ENCODE results near the gene OR10J4. TPM values are rescaled to one million over a fixed set of nuclear protein-coding genes. Genes with fewer than 3 reads are reported as not detected.

OR10J4 gene
- not detected in 2 replicates for total RNA-seq

DNA sequence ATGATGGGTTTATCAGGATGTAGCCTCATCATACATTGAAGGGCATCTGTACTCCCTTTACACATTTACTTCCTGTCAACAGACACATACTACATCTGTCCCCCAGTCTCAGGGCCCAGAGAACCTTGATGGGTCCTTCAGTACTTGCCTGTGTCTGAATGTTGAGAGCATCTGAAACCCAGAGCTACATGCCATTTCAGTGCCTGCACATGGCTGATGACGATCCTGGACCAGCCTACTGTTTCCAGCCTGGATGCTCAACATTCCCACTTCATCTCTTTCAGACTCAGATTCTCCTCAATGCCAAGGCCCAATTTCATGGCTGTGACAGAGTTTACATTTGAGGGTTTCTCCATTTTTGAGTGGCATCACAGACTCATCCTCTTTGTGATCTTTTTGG is at the start of gene OR10J4:
OR10J4 (plus strand) TSS at position 301 of the 400 bp plus-strand sequence.

DNA sequence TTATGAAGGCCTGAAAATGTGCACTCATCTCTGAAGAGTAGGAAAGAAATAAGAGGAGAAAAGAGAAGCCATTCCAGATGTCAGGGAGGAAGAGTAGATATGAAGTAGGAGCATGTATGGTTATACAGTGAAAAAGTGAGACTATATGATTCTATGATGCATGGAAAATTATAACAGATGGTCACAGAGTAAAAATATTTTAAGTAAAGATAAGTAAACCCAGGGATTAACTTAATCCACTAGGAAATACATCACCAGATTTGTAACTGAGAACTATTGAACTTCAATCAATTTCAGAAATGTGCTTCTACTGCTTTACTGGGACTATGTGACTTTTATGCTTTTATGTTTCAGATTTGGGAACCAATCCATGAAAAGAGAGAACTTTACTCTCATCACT is 7.4 kb downstream of the OR10J4 start, which contains the start of gene OR10J1:
OR10J1 (plus strand) TSS at position 301 of the 400 bp plus-strand sequence; CDS start at position 371, 70 bp downstream.

Other genes with a start within 250 kb of the OR10J4 start
- gene ACKR1, start 227.3 kb upstream of the OR10J4 start, total RNA-seq: not detected in 2 replicates
- gene FCER1A, start 129.9 kb upstream of the OR10J4 start, total RNA-seq: not detected in 2 replicates
- gene OR10J1, start 7.5 kb downstream of the OR10J4 start, total RNA-seq: not detected in 2 replicates
- not detected in 2 replicates for gene OR10J5, start 103.8 kb downstream of the OR10J4 start, total RNA-seq
- gene APCS, start 155.6 kb downstream of the OR10J4 start, total RNA-seq: not detected in 2 replicates